C4-2B (cell line): ENCODE data around the gene FA2H.

Experiments
- ZFX ChIP-seq: fragments of 450-650 bp; IDR thresholded peaks from 2 replicates; pipeline ENCODE4 v1.6.1; 2017
- TF ChIP-seq, protein P1 (sequence below): fragments of 450-650 bp; conservative IDR thresholded peaks from 2 replicates; pipeline ENCODE4 v1.5.1; 2017; ENCODE audit warnings: mild to moderate bottlenecking

DNA sequence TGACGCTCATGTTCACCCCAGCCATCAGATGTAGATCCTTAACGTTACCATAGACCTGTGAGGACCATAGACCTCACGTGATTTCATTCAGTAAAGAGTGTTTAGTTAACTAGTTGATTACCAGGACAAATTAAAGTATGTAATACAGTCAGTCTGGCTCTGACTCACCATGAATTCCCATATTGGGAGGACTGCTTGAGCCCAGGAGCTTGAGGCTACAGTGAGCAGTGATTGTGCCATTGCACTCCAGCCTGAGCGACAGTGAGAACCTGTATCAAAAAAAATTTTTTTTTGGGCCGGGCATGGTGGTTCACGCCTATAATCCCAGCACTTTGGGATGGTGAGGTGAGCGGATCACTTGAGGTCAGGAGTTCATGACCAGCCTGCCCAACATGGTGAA lies 13.5 kb upstream of the FA2H start:
- TF ChIP-seq, protein P1, sequence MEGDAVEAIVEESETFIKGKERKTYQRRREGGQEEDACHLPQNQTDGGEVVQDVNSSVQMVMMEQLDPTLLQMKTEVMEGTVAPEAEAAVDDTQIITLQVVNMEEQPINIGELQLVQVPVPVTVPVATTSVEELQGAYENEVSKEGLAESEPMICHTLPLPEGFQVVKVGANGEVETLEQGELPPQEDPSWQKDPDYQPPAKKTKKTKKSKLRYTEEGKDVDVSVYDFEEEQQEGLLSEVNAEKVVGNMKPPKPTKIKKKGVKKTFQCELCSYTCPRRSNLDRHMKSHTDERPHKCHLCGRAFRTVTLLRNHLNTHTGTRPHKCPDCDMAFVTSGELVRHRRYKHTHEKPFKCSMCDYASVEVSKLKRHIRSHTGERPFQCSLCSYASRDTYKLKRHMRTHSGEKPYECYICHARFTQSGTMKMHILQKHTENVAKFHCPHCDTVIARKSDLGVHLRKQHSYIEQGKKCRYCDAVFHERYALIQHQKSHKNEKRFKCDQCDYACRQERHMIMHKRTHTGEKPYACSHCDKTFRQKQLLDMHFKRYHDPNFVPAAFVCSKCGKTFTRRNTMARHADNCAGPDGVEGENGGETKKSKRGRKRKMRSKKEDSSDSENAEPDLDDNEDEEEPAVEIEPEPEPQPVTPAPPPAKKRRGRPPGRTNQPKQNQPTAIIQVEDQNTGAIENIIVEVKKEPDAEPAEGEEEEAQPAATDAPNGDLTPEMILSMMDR: no peak
- no peak for TF ChIP-seq ZFX
